Endometrium (tissue), 2 donors: Measurements from ENCODE around the gene MRAP.
"Not testable (repeated sequence)": the region's sequence is repeated elsewhere in the genome, so short reads cannot be mapped to it uniquely, and the experiment has no call there.

Source experiments
- FAIRE-seq: peaks from 2 replicates; lab custom pipeline; 2012; peaks lifted over from hg19 to GRCh38; lab: Jason Lieb, UNC
- donor health status: control.
- donor health status: control.

MRAP gene

GRCh38 chr21:32300117-32300681 is 1.5 kb downstream of the MRAP start:
- FAIRE-seq = no peak

- no peak for FAIRE-seq
Observed at GRCh38 chr21:32301596-32301995, 2.9 kb downstream of the MRAP start.

DNA sequence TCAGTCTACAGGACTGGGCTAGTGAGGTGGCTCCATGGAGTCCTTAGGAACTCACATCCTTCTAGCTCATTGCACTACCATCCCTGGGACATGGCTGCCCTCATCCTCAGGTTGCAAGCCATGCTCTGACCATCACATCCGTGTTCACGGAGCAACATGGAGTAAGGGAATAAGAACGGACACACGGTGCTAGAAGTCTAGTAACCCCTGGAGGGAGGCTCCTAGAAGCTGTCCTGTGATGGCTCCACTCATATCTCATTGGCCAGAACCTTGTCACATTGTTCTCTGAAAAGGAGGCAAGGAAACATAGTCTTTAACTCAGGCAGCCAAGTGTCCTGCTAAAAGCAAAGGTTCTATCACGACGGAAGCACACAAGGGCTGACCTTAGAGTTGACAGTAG is 3.9 kb downstream of the MRAP start:
- FAIRE-seq = no peak

DNA sequence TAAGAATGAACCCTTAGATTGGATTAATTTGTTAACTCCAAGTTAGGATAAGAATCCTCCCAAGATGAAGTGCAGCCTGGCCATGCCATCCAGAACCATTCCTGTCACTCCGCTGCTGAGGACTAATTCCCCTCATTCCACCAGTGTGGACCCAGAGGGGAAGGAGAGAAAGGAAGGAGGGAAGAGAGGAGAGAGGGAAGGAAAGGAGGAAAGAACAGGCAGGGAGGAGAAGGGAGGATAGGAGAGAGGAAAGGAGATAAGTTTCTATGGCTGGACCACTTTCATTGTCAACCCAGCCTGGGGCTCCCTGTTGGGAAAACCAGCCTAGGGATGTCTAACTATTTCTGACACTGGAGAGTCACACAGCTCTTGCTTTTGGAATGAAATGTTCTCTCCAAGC is 4.7 kb downstream of the MRAP start:
- no peak for FAIRE-seq

DNA sequence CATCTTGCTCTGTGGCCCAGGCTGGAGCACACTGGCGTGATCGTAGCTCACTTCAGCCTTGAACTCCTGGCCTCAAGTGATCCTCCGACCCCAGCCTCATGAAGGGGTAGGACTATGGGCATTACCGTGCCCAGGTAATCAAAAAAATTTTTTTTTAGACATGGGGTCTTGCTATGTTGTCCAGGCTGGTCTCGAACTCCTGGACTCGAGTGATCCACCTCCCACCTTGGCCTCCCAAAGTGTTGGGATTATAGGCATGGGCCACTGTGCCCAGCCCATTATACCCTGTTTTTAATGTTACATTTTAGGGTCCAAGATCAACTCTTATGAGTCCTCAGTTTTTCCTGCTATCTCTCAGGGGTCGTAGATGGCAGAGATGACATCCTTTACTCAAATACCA is 6.3 kb downstream of the MRAP start:
- FAIRE-seq = no peak

- FAIRE-seq = no peak
Observed at GRCh38 chr21:32306021-32306780, 7.5 kb downstream of the MRAP start.

DNA sequence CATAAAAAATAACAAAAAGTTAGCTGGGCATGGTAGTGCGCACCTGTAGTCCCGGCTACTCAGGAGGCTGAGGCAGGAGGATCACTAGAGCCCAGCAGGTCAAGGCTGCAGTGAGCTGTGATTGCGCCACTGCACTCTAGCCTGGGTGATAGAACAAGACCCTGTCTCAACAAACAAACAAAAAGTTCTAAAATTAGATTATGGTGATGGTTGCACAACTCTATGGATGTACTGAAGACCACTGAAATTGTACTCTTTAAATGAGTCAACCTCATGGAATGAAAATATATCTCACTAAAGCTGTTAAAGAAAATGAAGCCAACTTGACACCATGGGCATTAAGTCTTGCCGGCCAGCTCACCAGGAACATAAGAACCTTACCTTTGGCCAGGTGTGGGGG is 9.1 kb downstream of the MRAP start:
- no peak for FAIRE-seq

DNA sequence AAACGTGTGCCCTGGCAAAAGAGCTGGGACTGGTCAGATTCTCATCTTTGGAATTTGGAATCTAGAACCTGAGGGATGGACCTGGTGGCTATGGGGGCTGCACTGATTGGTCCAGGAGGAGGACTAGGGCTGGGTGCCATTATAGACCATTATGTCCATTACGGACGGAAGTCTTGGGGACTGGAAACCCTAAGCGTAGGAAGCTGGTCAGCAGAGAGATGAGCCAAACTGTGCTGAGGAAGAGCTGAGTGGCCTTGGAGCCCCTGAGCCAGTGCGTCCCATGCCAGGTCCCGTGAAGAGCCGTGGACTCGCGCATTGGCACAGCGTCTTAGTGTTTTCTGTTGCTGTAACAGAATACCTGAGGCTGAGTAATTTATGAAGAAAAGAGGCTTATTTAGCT is 10.0 kb downstream of the MRAP start:
- no peak for FAIRE-seq

DNA sequence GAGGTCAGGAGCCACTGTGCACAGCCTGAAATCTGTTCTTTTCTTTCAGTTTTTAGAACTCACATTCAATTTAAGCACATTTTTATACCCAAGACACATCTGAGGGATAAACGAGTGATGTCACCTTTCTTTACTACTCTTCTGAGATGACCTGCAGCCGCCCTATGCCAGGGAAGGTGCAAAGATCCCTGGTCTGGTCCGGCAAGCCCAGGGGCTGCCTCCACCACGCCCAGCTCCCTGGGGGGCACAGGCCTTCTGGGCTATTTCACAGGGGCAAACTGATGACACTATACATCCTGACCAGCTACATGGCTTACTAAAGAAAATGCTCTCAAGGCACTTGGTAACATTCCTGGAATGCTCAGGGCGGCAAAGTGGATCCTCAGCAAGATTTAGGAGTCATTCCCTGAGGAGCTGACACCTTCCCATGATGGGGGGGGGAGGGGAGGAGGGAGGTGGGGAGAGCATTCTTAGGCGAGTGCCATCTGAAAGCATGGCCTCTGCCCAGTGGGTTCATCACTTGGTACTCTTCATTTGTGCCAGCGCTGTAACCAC is 11.3 kb downstream of the MRAP start:
- FAIRE-seq = no peak

DNA sequence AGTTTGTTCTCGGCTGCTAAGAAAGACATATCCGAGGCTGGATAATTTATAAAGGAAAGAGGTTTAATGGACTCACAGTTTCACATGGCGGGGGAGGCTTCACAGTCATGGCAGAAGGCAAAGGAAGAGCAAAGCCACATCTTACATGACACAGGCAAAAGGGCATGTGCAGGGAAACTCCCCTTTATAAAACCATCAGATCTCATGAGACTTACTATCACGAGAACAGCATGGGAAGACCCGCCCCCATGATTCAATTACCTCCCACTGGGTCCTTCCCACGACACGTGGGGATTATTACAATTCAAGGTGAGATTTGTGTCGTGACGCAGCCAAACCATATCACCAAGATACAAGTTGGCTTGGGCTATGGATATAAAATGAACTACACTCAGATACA is 12.3 kb downstream of the MRAP start:
- not testable (repeated sequence) for FAIRE-seq

- FAIRE-seq = no peak
Observed at GRCh38 chr21:32311621-32312020, 13.0 kb downstream of the MRAP start.

DNA sequence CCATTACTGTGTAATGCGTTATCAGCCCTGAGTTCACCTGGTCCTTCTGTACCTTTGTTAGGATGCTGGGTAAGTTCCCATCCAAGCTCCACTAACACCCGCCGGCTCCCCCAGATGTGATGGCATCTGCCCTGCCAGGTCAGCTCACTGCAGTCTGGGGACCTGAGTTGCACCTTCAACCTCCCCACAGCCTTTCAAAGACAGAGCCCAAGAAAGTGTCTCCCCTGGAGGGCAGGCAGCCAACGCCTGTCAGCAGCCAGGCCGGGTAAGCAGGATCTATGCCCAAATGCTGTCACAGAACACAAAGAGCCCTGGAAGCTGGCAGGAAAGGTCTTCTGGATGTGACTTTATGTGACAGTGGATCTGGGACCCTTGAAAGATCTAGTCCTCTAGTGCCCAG is 13.7 kb downstream of the MRAP start:
- FAIRE-seq = no peak

DNA sequence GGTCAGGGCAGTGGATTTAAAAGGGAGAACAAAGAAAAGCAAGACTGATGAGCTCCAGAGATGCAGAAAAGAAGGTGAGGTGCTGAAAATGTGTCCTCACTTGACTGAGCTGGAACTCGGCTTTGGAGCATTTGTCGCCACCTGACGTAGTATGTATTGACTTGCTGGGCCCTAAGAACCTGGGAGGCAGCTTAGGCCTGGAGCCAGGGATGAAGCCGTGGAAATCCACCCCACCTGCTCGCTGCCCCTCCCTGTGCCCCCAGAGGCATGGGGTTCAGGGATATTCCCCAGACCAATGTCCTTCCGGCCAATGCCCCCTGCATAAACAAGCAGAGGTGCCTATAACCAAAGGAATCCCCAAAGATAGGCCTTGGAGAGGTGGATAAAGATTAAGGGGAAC is 14.3 kb downstream of the MRAP start:
- no peak for FAIRE-seq

DNA sequence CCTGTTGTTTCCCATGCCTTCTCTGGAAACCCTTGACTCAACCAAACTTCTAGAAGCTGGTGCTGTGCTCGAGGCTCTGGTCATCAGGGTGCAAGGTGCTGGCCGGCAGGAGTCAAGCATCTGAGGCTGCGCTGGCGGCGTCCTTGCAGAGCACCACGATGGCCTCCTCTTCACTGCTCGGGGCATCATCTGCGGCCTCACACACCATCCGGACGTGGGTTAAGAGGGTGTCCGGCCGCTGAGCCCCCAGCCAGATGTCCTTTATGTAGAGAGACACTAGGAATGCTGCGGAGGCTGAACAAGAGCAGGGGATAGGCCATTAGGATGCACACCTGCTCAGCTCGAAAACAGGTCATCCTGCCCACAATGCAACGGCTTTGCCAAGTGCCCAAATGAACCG is 16.2 kb downstream of the MRAP start:
- no peak for FAIRE-seq

DNA sequence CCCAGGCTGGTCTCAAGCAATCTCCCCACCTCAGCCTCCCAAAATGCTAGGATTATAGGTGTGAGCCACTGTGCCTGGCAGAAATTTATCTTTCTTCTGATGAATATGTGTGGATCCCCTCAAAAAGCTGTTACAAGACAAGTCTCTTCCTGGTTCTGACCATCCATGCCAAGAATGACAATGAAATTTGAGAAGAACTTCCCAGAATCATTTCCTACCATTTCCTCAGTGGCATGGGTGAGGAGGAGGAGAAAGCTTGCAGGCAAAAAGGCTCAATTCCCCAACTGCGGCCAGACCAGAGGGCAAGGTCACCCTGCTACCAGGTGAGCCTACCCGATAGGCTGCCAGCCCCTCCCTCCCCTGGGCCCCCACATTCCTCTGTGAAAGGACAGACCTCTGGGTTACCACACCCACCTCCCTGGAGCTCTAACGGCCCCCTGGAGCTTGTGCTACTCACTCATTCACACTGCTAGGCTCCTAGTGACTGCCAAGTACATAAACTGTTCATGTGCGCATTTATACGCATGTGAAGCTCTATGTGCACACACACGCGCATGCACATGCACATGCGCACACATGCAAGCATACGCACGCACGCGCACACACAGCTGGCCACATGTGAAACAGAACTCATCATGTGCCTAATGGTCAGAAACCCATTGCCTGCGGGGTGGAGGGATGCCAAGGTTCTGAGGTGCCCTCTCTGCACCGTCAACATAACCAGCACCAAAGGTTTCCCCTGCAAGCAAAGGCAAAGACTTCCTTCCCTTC is 17.0 kb downstream of the MRAP start:
- no peak for FAIRE-seq

GRCh38 chr21:32316361-32317215 is 17.9 kb downstream of the MRAP start:
- FAIRE-seq = no peak

DNA sequence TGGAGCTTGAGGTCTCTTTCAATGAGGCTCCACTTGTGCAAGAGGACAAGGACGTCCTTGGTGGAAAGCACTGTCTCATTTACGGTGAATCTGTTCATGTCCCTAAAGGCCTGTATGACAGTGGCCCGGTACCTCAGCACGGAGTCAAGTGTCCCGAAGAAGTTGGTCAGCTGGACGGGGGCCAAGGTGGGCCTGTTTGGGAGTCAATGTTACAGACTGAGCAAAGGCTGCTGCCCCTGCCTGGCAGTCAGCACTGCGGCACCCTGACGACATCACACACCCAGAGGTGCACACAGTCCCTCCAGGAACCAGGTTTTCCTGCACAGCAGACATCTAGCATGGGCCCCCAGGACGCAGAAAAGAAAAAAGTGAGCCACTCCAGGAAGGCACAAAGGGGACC is 19.1 kb downstream of the MRAP start:
- no peak for FAIRE-seq

DNA sequence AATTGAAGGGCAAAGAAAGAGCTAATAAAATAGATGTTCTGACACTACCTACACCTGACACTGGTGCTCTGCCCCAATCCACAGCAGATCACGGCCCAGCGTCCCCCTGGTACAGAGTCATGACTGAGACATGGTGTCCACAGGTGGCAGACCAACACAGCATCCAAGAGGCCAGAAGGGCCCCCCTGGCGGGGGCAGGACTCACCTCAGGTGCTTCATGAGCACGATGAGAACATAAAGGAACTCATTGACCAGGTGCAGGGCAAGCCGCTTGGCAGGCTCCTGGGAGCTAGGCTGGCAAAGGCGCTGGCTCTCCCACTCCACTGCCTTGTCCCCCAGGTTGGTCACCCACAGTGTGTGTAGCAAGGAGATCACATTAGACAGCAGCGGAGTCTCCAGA is 20.4 kb downstream of the MRAP start:
- FAIRE-seq = no peak

DNA sequence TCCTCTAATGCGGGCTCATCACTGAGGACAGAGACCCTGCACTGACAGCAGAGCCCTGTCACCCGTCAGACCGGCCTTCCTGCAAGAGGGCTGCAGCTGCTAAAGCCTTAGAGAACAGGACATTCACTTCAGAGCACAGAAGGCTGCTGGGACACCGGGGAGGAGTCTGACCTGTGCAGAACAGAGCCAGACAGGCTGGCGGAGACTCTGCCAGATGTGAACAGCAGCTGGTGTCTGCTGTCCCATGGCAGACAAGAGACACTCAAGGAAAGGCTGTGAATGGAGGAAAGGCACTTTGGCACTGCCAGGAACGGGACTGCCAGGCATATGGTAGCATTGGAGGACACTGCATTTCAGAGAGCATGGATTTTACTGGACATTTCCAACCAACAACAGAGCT is 21.4 kb downstream of the MRAP start:
- FAIRE-seq = no peak

DNA sequence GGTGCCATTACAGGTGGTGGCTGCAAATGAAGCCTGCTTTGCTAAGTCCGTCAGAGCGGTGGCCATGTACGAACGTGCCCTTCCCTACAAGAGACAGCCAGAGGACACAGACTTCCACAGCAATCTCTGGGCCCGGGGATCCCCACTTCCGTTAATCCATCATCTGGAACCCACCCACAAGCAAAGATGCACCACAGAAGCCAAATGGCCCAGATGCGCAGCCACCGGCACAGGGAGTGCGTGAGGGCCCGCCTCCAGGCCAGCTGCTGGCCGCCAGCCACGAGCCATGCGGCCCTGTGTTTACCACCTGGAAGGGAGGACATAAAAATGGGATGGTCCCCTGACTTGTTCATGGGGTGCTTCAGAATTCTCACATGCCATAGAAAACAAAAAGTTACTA is 22.1 kb downstream of the MRAP start:
- FAIRE-seq = no peak

- FAIRE-seq = no peak
Observed at GRCh38 chr21:32321480-32321879, 22.8 kb downstream of the MRAP start.

DNA sequence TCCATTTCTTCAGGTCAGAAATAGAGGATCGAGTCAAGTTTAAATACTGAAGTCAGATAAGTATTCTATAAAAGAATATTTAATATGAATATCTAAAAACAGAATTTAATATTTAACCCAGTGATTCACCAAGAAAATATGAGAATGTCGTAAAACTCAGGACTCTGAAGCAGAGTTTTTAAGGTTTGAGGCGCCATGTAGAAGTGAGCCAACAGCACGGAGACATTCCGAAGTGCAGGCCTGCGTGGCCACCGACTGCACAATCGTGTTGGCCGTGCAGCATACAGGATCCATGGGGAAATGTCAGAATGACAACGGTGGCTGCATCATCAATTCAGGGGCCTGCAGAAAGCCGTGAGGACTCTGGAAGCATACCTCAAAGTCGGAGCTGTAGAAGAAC is 23.4 kb downstream of the MRAP start:
- FAIRE-seq = no peak
